Muscle of leg (tissue), 11 donors: ENCODE results near the gene EIF2A. TPM values are rescaled to one million over a fixed set of nuclear protein-coding genes. Genes with fewer than 3 reads are reported as not detected.

ENCODE experiments used
- DNase-seq: peaks from one replicate; pipeline ENCODE4 v3.0.0; 2013
- H3K27ac ChIP-seq: one replicate; pipeline ENCODE4 v1.5.1; 2013; ENCODE audit warnings: mild to moderate bottlenecking, low read length, control low read depth
- H3K27me3 ChIP-seq: one replicate; pipeline ENCODE4 v1.6.1; 2013; ENCODE audit warnings: low read length; ENCODE audit not compliant: control insufficient read depth, insufficient read depth
- H3K36me3 ChIP-seq: one replicate; pipeline ENCODE4 v1.6.1; 2013; ENCODE audit warnings: low read length; ENCODE audit not compliant: control insufficient read depth, insufficient read depth
- H3K4me1 ChIP-seq: one replicate; pipeline ENCODE4 v1.6.1; 2013; ENCODE audit warnings: low read length; ENCODE audit not compliant: control insufficient read depth, insufficient read depth
- H3K4me3 ChIP-seq: one replicate; pipeline ENCODE4 v1.5.1; 2013; ENCODE audit warnings: low read length, control low read depth
- H3K9me3 ChIP-seq: replicated peaks from 2 replicates; pipeline ENCODE4 v1.6.1; 2013; ENCODE audit warnings: low read depth, low read length; ENCODE audit not compliant: control insufficient read depth
- WGBS: methylation state at CpG from one replicate; pipeline ENCODE4 v1.1.5; 2013; ENCODE audit warnings: missing lambda C conversion rate; ENCODE audit not compliant: insufficient coverage; 5-methylcytosine and 5-hydroxymethylcytosine counted together
- polyA plus RNA-seq, 8 donors: library from polyadenylated mRNA; unstranded; fragments of 120-200 nt; gene quantifications; one replicate each; pipeline versions ENCODE4 v1.2.1 to v1.2.3, GENCODE V29; 2013; ENCODE audit warnings: inconsistent platforms in 1 of 8, low replicate concordance in 1 of 8; ENCODE audit not compliant: insufficient read length in 8 of 8, insufficient read depth in 1 of 8
- total RNA-seq: library from RNA; stranded (reverse); fragments of 120-200 nt; gene quantifications from one replicate; pipeline ENCODE4 v1.2.4, GENCODE V29; 2013

Gene EIF2A
- total and polyA plus RNA-seq, 9 donors = 123 to 162 (median 146) TPM

DNA sequence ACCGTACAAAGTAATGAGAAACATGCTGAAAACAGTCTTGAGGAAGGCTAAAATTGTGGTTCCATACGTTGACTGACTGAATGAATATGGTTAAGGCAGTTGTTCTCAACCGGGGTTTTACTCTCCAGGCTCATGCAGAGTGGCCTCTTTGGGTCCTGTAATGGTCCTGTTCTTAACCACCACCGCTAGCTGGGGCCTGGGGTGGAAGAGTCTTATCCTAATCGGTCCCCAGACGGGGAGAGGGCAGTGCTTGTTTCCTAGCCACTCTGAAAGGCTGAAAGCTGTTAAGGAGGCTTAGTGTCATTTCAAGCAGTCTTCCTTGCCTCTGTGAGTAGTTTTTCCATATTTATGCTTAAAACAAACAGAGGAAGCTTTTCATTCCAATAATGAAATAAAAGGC is 88.5 kb downstream of the EIF2A start:
- H3K4me1 ChIP-seq = no peaks in the 10 kb centered on the region

GRCh38 chr3:150635526-150635925 is 88.9 kb downstream of the EIF2A start:
- Histone ChIP-seq H3K27me3 (no peaks in the 10 kb centered on the region), H3K36me3 (peaks cover 5% of the 10 kb centered on the region), H3K27ac (no peak overlapping the region), H3K9me3 (no peaks in the 10 kb centered on the region), H3K4me3 (no peak overlapping the region), H3K4me1 (no peaks in the 10 kb centered on the region)
- WGBS = no CpG with 5 or more reads among the region's 1 CpG
- peak; percentile 5 for DNase-seq

More for the DNA sequence above, 88.5 kb downstream of the EIF2A start:
- no peak for DNase-seq
- Histone ChIP-seq H3K27me3 (no peaks in the 10 kb centered on the region), H3K27ac (no peak overlapping the region), H3K9me3 (no peaks in the 10 kb centered on the region), H3K4me3 (no peak overlapping the region), H3K36me3 (peaks cover 6% of the 10 kb centered on the region)
- no CpG with 5 or more reads among the region's 6 CpGs for WGBS

Other genes with a start within 250 kb of the EIF2A start
- 16.2 TPM for gene TSC22D2, start 138.5 kb upstream of the EIF2A start, total RNA-seq
- 10 to 100 TPM; 41.5 to 69.5 (median 54.8) TPM for gene TSC22D2, start 138.5 kb upstream of the EIF2A start, polyA plus RNA-seq
- 47.7 TPM for gene SERP1, start 291 bp upstream of the EIF2A start, total RNA-seq
- 10 to 100 TPM; 59.0 to 97.1 (median 69.7) TPM for gene SERP1, start 291 bp upstream of the EIF2A start, polyA plus RNA-seq
- gene SELENOT, start 56.5 kb downstream of the EIF2A start, total RNA-seq = 60.4 TPM
- gene SELENOT, start 56.5 kb downstream of the EIF2A start, polyA plus RNA-seq = 10 to 100 TPM; 46.2 to 55.1 (median 48.7) TPM
- gene ERICH6, start 157.1 kb downstream of the EIF2A start, total RNA-seq = 0.09 TPM
- under 1 TPM in 5 of 8 donors, not detected in 3; 0.19 to 0.53 (median 0.41) TPM for gene ERICH6, start 157.1 kb downstream of the EIF2A start, polyA plus RNA-seq
- gene SIAH2, start 216.4 kb downstream of the EIF2A start, total RNA-seq = 15.9 TPM
- gene SIAH2, start 216.4 kb downstream of the EIF2A start, polyA plus RNA-seq = 10 to 100 TPM; 19.1 to 22.1 (median 20.2) TPM